Suprapubic skin (tissue), 4 donors: ENCODE results near the gene CKS1B.

ENCODE experiments used
- CTCF ChIP-seq, 2 donors: fragments of 200-600 bp in 1 of 2; fragments of 450-650 bp in 1 of 2; sonication (generic) in 1 of 2; IDR thresholded peaks; one replicate each; pipeline ENCODE4 v1.5.1; 2016 to 2019; ENCODE audit warnings: antibody characterized with exemption in 2 of 2, mild to moderate bottlenecking in 1 of 2, moderate library complexity in 1 of 2
- EP300 ChIP-seq: sonication (generic); formaldehyde crosslinking; IDR thresholded peaks from one replicate; pipeline ENCODE4 v1.6.1; 2017; ENCODE audit warnings: antibody characterized with exemption
- POLR2A ChIP-seq, 2 donors: fragments of 450-650 bp; IDR thresholded peaks; one replicate each; pipeline ENCODE4 v1.6.1; 2017; ENCODE audit warnings: antibody characterized with exemption in 2 of 2, mild to moderate bottlenecking in 2 of 2, moderate library complexity in 2 of 2
- POLR2AphosphoS5 ChIP-seq, 3 donors: sonication (generic); formaldehyde crosslinking; IDR thresholded peaks; one replicate each; pipeline ENCODE4 v1.6.1; 2017; ENCODE audit warnings: antibody characterized with exemption in 3 of 3

GRCh38 chr1:154940213-154940560 lies 34.3 kb upstream of the CKS1B start:
- TF ChIP-seq CTCF (IDR thresholded peaks at IDR 0.05) = no peak
- no peak for TF ChIP-seq POLR2A (IDR thresholded peaks at IDR 0.05)
- no peak for TF ChIP-seq POLR2AphosphoS5 (IDR thresholded peaks at IDR 0.05)
- no peak for TF ChIP-seq EP300
